A549 (cell line): ENCODE results near the gene RPL29. TPM values are rescaled to one million over a fixed set of nuclear protein-coding genes. Genes with fewer than 3 reads are reported as not detected.

Experiments used
- ATAC-seq, 2 experiments: fragments of 200-7000 bp in 1 of 2; fragments of >200 bp in 1 of 2; cut with Nextera tagmentation in 1 of 2; cut with Tn5 transposase in 1 of 2; 3 replicates each; pipeline versions ENCODE4 v1.8.0 to v1.9.1; 2018 to 2020; ENCODE audit warnings: mild to moderate bottlenecking in 1 of 2, moderate library complexity in 1 of 2
- CTCF ChIA-PET: fragments of 300-600 bp; sonication (Branson Sonifier 250); formaldehyde crosslinking; extraction: SDS; loops from one replicate; lab custom pipeline; 2021; ENCODE audit warnings: antibody characterized with exemption, inconsistent platforms; lab: Yijun Ruan, JAX
- POLR2A ChIA-PET: fragments of 350-600 bp; formaldehyde crosslinking; extraction: SDS; loops from one replicate; lab custom pipeline; 2021; ENCODE audit warnings: antibody characterized with exemption, inconsistent platforms; lab: Yijun Ruan, JAX
- DNase-seq, 2 experiments: peaks; one replicate each; pipeline versions ENCODE4 v3.0.0 to v3.0.0-alpha.2; 2011 to 2016; ENCODE audit warnings: low read depth in 1 of 2, low spot score in 1 of 2
- FAIRE-seq: peaks from 2 replicates; lab custom pipeline; 2011; peaks lifted over from hg19 to GRCh38; lab: Jason Lieb, UNC
- H3K27ac ChIP-seq, 2 experiments: fragments of >200 bp; sonication (Bioruptor Twin); formaldehyde crosslinking; 3 replicates each; pipeline ENCODE4 v1.5.1; 2016 to 2017
- H3K4me1 ChIP-seq: fragments of >200 bp; sonication (Bioruptor Twin); formaldehyde crosslinking; 3 replicates; pipeline ENCODE4 v1.6.1; 2016
- H3K4me2 ChIP-seq: fragments of >200 bp; sonication (Bioruptor Twin); formaldehyde crosslinking; 3 replicates; pipeline ENCODE4 v1.6.1; 2016
- H3K4me3 ChIP-seq: fragments of >200 bp; sonication (Bioruptor Twin); formaldehyde crosslinking; 3 replicates; pipeline ENCODE4 v1.5.1; 2016
- H3K9me3 ChIP-seq: fragments of >200 bp; sonication (Bioruptor Twin); formaldehyde crosslinking; 3 replicates; pipeline ENCODE4 v1.6.1; 2016
- CHD2 ChIP-seq: fragments of 150-350 bp; IDR thresholded peaks from 2 replicates; pipeline ENCODE4 v1.6.1; 2014; ENCODE audit warnings: low read length; ENCODE audit not compliant: partially characterized antibody
- EHMT2 ChIP-seq: fragments of 200-600 bp; sonication (generic); IDR thresholded peaks from 2 replicates; pipeline ENCODE4 v1.6.1; 2016; ENCODE audit warnings: antibody characterized with exemption, low read depth, mild to moderate bottlenecking, moderate library complexity
- ELK1 ChIP-seq: fragments of 150-350 bp; IDR thresholded peaks from 2 replicates; pipeline ENCODE4 v1.6.1; 2014; ENCODE audit warnings: low read depth, mild to moderate bottlenecking, low read length
- EP300 ChIP-seq, 2 experiments: fragments of >200 bp; sonication (Bioruptor Twin); formaldehyde crosslinking; IDR thresholded peaks; 2 replicates in 1 of 2; 3 replicates in 1 of 2; pipeline ENCODE4 v1.6.1; 2016 to 2017
- GATA3 ChIP-seq: IDR thresholded peaks from 2 replicates; pipeline ENCODE4 v1.6.1; 2012; ENCODE audit warnings: borderline replicate concordance
- HES2 ChIP-seq: fragments of >200 bp; sonication (Bioruptor Twin); formaldehyde crosslinking; IDR thresholded peaks from 2 replicates; pipeline ENCODE4 v1.6.1; 2016
- HMGXB4 ChIP-seq: fragments of 250-450 bp; sonication (Bioruptor Pico); IDR thresholded peaks from 2 replicates; pipeline ENCODE4 v1.5.0; 2021; ENCODE audit warnings: mild to moderate bottlenecking, moderate library complexity, borderline replicate concordance
- HOXA7 ChIP-seq: fragments of 250-450 bp; sonication (Bioruptor Pico); IDR thresholded peaks from 2 replicates; pipeline ENCODE4 v1.5.0; 2020; ENCODE audit warnings: mild to moderate bottlenecking, moderate library complexity
- MAX ChIP-seq: IDR thresholded peaks from 2 replicates; pipeline ENCODE4 v1.6.1; 2012
- MYC ChIP-seq: IDR thresholded peaks from 2 replicates; pipeline ENCODE4 v1.6.1; 2012; ENCODE audit warnings: mild to moderate bottlenecking, inconsistent platforms, low read length, improper control_type of control experiment, borderline replicate concordance
- NFE2L2 ChIP-seq: fragments of 150-350 bp; conservative IDR thresholded peaks from 2 replicates; pipeline ENCODE4 v1.6.1; 2014; ENCODE audit warnings: low read length
- PBX3 ChIP-seq: IDR thresholded peaks from 2 replicates; pipeline ENCODE4 v1.6.1; 2012
- PHF8 ChIP-seq: fragments of 200-600 bp; sonication (generic); IDR thresholded peaks from 2 replicates; pipeline ENCODE4 v1.6.1; 2016; ENCODE audit warnings: low read depth, mild to moderate bottlenecking, antibody characterized with exemption, moderate library complexity, borderline replicate concordance
- RAD21 ChIP-seq, 2 experiments: fragments of >200 bp in 1 of 2; sonication (Bioruptor Twin) in 1 of 2; formaldehyde crosslinking in 1 of 2; IDR thresholded peaks in 1 of 2; conservative IDR thresholded peaks in 1 of 2; 2 replicates in 1 of 2; 3 replicates in 1 of 2; pipeline ENCODE4 v1.6.1; 2012 to 2018; ENCODE audit warnings: inconsistent platforms in 1 of 2
- RARB ChIP-seq: fragments of 250-450 bp; sonication (Bioruptor Pico); IDR thresholded peaks from 2 replicates; pipeline ENCODE4 v1.8.0; 2021; ENCODE audit warnings: mild to moderate bottlenecking, moderate library complexity
- RNF2 ChIP-seq: fragments of 200-600 bp; sonication (generic); IDR thresholded peaks from 2 replicates; pipeline ENCODE4 v1.6.1; 2016; ENCODE audit warnings: low read depth, mild to moderate bottlenecking, antibody characterized with exemption, moderate library complexity, borderline replicate concordance
- SMC3 ChIP-seq: fragments of >200 bp; sonication (Bioruptor Twin); formaldehyde crosslinking; IDR thresholded peaks from 3 replicates; pipeline ENCODE4 v1.6.1; 2018; ENCODE audit warnings: inconsistent platforms
- TFCP2L1 ChIP-seq: fragments of 250-450 bp; sonication (Bioruptor Pico); IDR thresholded peaks from 2 replicates; pipeline ENCODE4 v1.5.0; 2021; ENCODE audit warnings: mild to moderate bottlenecking
- USF2 ChIP-seq: fragments of 450-650 bp; IDR thresholded peaks from 2 replicates; pipeline ENCODE4 v1.6.1; 2014; ENCODE audit warnings: antibody characterized with exemption
- ZC3H11A ChIP-seq: fragments of 450-650 bp; IDR thresholded peaks from 2 replicates; pipeline ENCODE4 v1.6.1; 2014; ENCODE audit warnings: antibody characterized with exemption, mild to moderate bottlenecking
- WGBS: methylation state at CpG from one replicate; pipeline ENCODE4 v1.1.6; 2017; ENCODE audit errors: missing lambda C conversion rate; 5-methylcytosine and 5-hydroxymethylcytosine counted together
- polyA plus RNA-seq, 4 experiments: library from polyadenylated mRNA; depleted of rRNA in 3 of 4; stranded (reverse); fragments of >200 nt; fragmentation: RNase III in 1 of 4; extraction: RNeasy Plus Mini Kit Qiagen cat#74134 plus additional on column Dnase treatment in 1 of 4; gene quantifications; 2 replicates in 3 of 4; 3 replicates in 1 of 4; pipeline ENCODE4 v1.2.3, GENCODE V29; 2011 to 2017

The RPL29 gene
- polyA plus RNA-seq, 2 of the 4 experiments (the other 2 are of a cell fraction), result 808 to 1,152 TPM

- no peak for ATAC-seq
These were observed 44.2 kb upstream of the RPL29 start for GRCh38 chr3:52039846-52040245.

GRCh38 chr3:52039426-52039825 lies 43.7 kb upstream of the RPL29 start:
- 100% methylated on average over 2 of the region's 4 CpGs for WGBS
- Histone ChIP-seq H3K4me2 (no peak overlapping the region), H3K9me3 (no peaks in the 10 kb centered on the region), H3K27ac (no peak overlapping the region), H3K4me1 (no peaks in the 10 kb centered on the region), H3K4me3 (no peak overlapping the region)
- ChIA-PET CTCF (interaction anchor here (0.7 kb wide), 1 partner anchor 105 kb away, joined by 3 read pairs; no protein-coding TSS in a partner anchor), POLR2A (no interaction called here)
- ATAC-seq (no peak), DNase-seq (no peak), FAIRE-seq (no peak)
- no peak for TF ChIP-seq RAD21 (conservative IDR thresholded peaks at IDR 0.05 in 1 of 2, IDR thresholded peaks at IDR 0.05 in 1 of 2)

More at GRCh38 chr3:52039846-52040245, 44.2 kb upstream of the RPL29 start:
- CTCF ChIA-PET, result interaction anchor here (0.6 to 2.7 kb wide), 2 partner anchors 19 to 38 kb away, joined by 3 to 16 read pairs; no protein-coding TSS in a partner anchor
- no peaks in the 10 kb centered on the region for H3K9me3 ChIP-seq
- WGBS, result 100% methylated on average over 3 of the region's 17 CpGs
- H3K27ac ChIP-seq, result no peak overlapping the region
- no peak overlapping the region for H3K4me3 ChIP-seq
- no peak for FAIRE-seq
- no peaks in the 10 kb centered on the region for H3K4me1 ChIP-seq
- TF ChIP-seq EP300 (IDR thresholded peaks at IDR 0.05), result no peak
- TF ChIP-seq HMGXB4, result no peak
- no peak for TF ChIP-seq CHD2
- TF ChIP-seq EHMT2, result no peak
- no peak for TF ChIP-seq HES2
- no peak for TF ChIP-seq USF2
- TF ChIP-seq ELK1, result no peak
- no peak overlapping the region for H3K4me2 ChIP-seq
- POLR2A ChIA-PET, result no interaction called here
- no peak for DNase-seq

- Histone ChIP-seq H3K4me3 (no peak overlapping the region), H3K27ac (no peak overlapping the region; a peak in 1 of 6 replicates), H3K9me3 (no peaks in the 10 kb centered on the region), H3K4me1 (no peaks in the 10 kb centered on the region), H3K4me2 (no peak overlapping the region)
- ChIA-PET CTCF (interaction anchor here (1.0 to 2.6 kb wide), 3 partner anchors 14 to 47 kb away, joined by 3 to 11 read pairs (median 4); no protein-coding TSS in a partner anchor), POLR2A (no interaction called here)
- WGBS, result 73% methylated on average over 5 of the region's 6 CpGs
- no peak for FAIRE-seq
- ATAC-seq, result no peak
- no peak for DNase-seq
- no peak for TF ChIP-seq ZC3H11A
These were observed 42.5 kb upstream of the RPL29 start for GRCh38 chr3:52038227-52038626.

- Histone ChIP-seq H3K9me3 (no peaks in the 10 kb centered on the region), H3K4me3 (no peak overlapping the region), H3K27ac (no peak overlapping the region), H3K4me2 (no peak overlapping the region)
- POLR2A ChIA-PET, result no interaction called here
- CTCF ChIA-PET, result interaction anchor here (0.6 to 2.6 kb wide), 10 partner anchors 9 to 199 kb away, joined by 3 to 11 read pairs (median 4); no protein-coding TSS in a partner anchor
- TF ChIP-seq HOXA7 (no peak), NFE2L2 (no peak), MAX (no peak), SMC3 (no peak), RNF2 (no peak), PBX3 (no peak), RARB (CRISPR knock-in tag) (no peak), GATA3 (no peak), TFCP2L1 (no peak), MYC (no peak), PHF8 (no peak)
- TF ChIP-seq, all 56 proteins: peak for 0
- ATAC-seq (no peak), DNase-seq (no peak), FAIRE-seq (no peak)
- WGBS, result 80% methylated on average over 1 of the region's 4 CpGs
- no peaks in the 10 kb centered on the region for H3K4me1 ChIP-seq
These were observed 41.6 kb upstream of the RPL29 start for GRCh38 chr3:52037291-52037690.
